Loucy (cell line): ENCODE data around the gene EDIL3.

Source experiments
- H2AFZ ChIP-seq: fragments of 200-600 bp; sonication (generic); 2 replicates; pipeline ENCODE4 v1.6.0; 2016; ENCODE audit warnings: antibody characterized with exemption, mild to moderate bottlenecking, low read length, moderate library complexity
- H3F3A ChIP-seq: fragments of 200-600 bp; 2 replicates; pipeline ENCODE4 v1.6.0; 2016; ENCODE audit warnings: antibody characterized with exemption, low read depth, mild to moderate bottlenecking
- H3K27me3 ChIP-seq: fragments of 200-600 bp; sonication (generic); 2 replicates; pipeline ENCODE4 v1.6.1; 2014; ENCODE audit warnings: low read length, mild to moderate bottlenecking; ENCODE audit not compliant: insufficient read depth, poor library complexity, severe bottlenecking
- H3K36me3 ChIP-seq: fragments of 200-600 bp; sonication (generic); 2 replicates; pipeline ENCODE4 v1.6.1; 2016; ENCODE audit warnings: low read length; ENCODE audit not compliant: insufficient read depth
- H3K4me1 ChIP-seq: fragments of 200-600 bp; sonication (generic); 2 replicates; pipeline ENCODE4 v1.5.1; 2014; ENCODE audit warnings: low read length, mild to moderate bottlenecking; ENCODE audit not compliant: insufficient read depth, poor library complexity, severe bottlenecking
- H3K4me2 ChIP-seq: fragments of 200-600 bp; sonication (generic); 2 replicates; pipeline ENCODE4 v1.6.0; 2014; ENCODE audit warnings: antibody characterized with exemption, low read length, low read depth, mild to moderate bottlenecking; ENCODE audit not compliant: poor library complexity, severe bottlenecking
- H3K4me3 ChIP-seq: fragments of 200-600 bp; sonication (generic); 2 replicates; pipeline ENCODE4 v1.5.1; 2014; ENCODE audit warnings: low read length, mild to moderate bottlenecking, mixed read lengths; ENCODE audit not compliant: poor library complexity, severe bottlenecking
- H3K79me2 ChIP-seq: fragments of 200-600 bp; sonication (generic); 2 replicates; pipeline ENCODE4 v1.6.1; 2014; ENCODE audit warnings: low read length; ENCODE audit not compliant: insufficient read depth
- H3K9ac ChIP-seq: fragments of 200-600 bp; sonication (generic); 2 replicates; pipeline ENCODE4 v1.6.0; 2014; ENCODE audit warnings: mild to moderate bottlenecking, low read depth, low read length, moderate library complexity; ENCODE audit not compliant: poor library complexity, severe bottlenecking
- H3K9me2 ChIP-seq: fragments of 200-600 bp; sonication (generic); replicated peaks from 2 replicates; pipeline ENCODE4 v1.6.1; 2016; ENCODE audit warnings: low read depth, low read length, mixed read lengths
- H3K9me3 ChIP-seq: fragments of 200-600 bp; sonication (generic); 2 replicates; pipeline ENCODE4 v1.6.1; 2014; ENCODE audit warnings: mild to moderate bottlenecking, antibody characterized with exemption, low read length, low read depth; ENCODE audit not compliant: insufficient read depth
- H4K20me1 ChIP-seq: fragments of 200-600 bp; sonication (generic); 2 replicates; pipeline ENCODE4 v1.6.0; 2014; ENCODE audit warnings: antibody characterized with exemption, low read length, mild to moderate bottlenecking; ENCODE audit not compliant: insufficient read depth, poor library complexity, severe bottlenecking
- EZH2phosphoT487 ChIP-seq: fragments of 200-600 bp; IDR thresholded peaks from 2 replicates; pipeline ENCODE4 v1.6.1; 2018; ENCODE audit warnings: antibody characterized with exemption, mild to moderate bottlenecking, moderate library complexity, borderline replicate concordance
- TF ChIP-seq, protein P1 (sequence below): fragments of 200-600 bp; sonication (generic); conservative IDR thresholded peaks from 2 replicates; pipeline ENCODE4 v1.5.1; 2014; ENCODE audit warnings: mild to moderate bottlenecking, antibody characterized with exemption, low read length

EDIL3 gene

GRCh38 chr5:84069608-84070179, 315.0 kb downstream of the EDIL3 start:
- Histone ChIP-seq H3K9ac (no peak overlapping the region), H4K20me1 (no peaks in the 10 kb centered on the region), H3K36me3 (no peaks in the 10 kb centered on the region), H3K9me3 (no peaks in the 10 kb centered on the region), H2AFZ (no peak overlapping the region), H3K9me2 (no peaks in the 10 kb centered on the region), H3K4me2 (no peak overlapping the region), H3F3A (no peaks in the 10 kb centered on the region), H3K4me1 (no peaks in the 10 kb centered on the region), H3K27me3 (no peaks in the 10 kb centered on the region), H3K4me3 (no peak overlapping the region), H3K79me2 (no peaks in the 10 kb centered on the region)
- TF ChIP-seq EZH2phosphoT487, result no peak
- TF ChIP-seq, protein P1, sequence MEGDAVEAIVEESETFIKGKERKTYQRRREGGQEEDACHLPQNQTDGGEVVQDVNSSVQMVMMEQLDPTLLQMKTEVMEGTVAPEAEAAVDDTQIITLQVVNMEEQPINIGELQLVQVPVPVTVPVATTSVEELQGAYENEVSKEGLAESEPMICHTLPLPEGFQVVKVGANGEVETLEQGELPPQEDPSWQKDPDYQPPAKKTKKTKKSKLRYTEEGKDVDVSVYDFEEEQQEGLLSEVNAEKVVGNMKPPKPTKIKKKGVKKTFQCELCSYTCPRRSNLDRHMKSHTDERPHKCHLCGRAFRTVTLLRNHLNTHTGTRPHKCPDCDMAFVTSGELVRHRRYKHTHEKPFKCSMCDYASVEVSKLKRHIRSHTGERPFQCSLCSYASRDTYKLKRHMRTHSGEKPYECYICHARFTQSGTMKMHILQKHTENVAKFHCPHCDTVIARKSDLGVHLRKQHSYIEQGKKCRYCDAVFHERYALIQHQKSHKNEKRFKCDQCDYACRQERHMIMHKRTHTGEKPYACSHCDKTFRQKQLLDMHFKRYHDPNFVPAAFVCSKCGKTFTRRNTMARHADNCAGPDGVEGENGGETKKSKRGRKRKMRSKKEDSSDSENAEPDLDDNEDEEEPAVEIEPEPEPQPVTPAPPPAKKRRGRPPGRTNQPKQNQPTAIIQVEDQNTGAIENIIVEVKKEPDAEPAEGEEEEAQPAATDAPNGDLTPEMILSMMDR, result no peak

- H3K4me2 ChIP-seq, result no peak overlapping the region
- no peaks in the 10 kb centered on the region for H3K36me3 ChIP-seq
- no peaks in the 10 kb centered on the region for H4K20me1 ChIP-seq
- no peak overlapping the region for H3K9ac ChIP-seq
- H3K4me3 ChIP-seq, result no peak overlapping the region
- H3K9me2 ChIP-seq, result no peaks in the 10 kb centered on the region
- H2AFZ ChIP-seq, result no peak overlapping the region
- no peaks in the 10 kb centered on the region for H3K79me2 ChIP-seq
- no peaks in the 10 kb centered on the region for H3K9me3 ChIP-seq
- no peaks in the 10 kb centered on the region for H3K27me3 ChIP-seq
- H3K4me1 ChIP-seq, result no peaks in the 10 kb centered on the region
- TF ChIP-seq EZH2phosphoT487, result no peak
- TF ChIP-seq, protein P1, result no peak
- no peaks in the 10 kb centered on the region for H3F3A ChIP-seq
These were observed 321.6 kb downstream of the EDIL3 start for GRCh38 chr5:84063041-84063440.

DNA sequence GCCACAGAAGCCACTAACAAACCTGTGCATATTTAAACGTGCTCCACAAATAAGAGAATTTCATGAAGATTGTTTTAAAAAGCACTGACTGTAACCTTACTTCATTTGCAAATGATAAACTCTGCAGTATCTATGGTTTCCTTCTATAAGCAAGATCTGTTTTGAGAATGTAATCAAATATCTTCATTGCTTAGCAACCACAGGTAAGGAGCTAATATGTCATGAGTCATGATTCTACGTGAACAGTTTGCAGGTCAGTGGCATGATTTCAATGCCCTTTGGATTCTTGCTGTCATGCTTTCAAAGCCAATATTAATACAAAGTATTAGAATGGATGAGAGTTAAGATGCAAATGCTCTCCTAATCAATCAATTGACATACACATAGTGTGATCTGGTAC, 325.0 kb downstream of the EDIL3 start:
- H3K27me3 ChIP-seq, result no peaks in the 10 kb centered on the region
- H3K9me2 ChIP-seq, result no peaks in the 10 kb centered on the region
- H3K79me2 ChIP-seq, result no peaks in the 10 kb centered on the region
- no peak overlapping the region for H3K9ac ChIP-seq
- no peaks in the 10 kb centered on the region for H3F3A ChIP-seq
- TF ChIP-seq, protein P1, result no peak
- no peak for TF ChIP-seq EZH2phosphoT487
- H3K4me2 ChIP-seq, result no peak overlapping the region
- H3K36me3 ChIP-seq, result no peaks in the 10 kb centered on the region
- H4K20me1 ChIP-seq, result no peaks in the 10 kb centered on the region
- H3K4me3 ChIP-seq, result no peak overlapping the region
- no peaks in the 10 kb centered on the region for H3K9me3 ChIP-seq
- no peaks in the 10 kb centered on the region for H3K4me1 ChIP-seq
- no peak overlapping the region for H2AFZ ChIP-seq
